Measurements from ENCODE around the gene OAT. TPM values are rescaled to one million over a fixed set of nuclear protein-coding genes. Genes with fewer than 3 reads are reported as not detected.

The OAT gene
- total RNA-seq, 1 donor from 2014 or later = 119 TPM

DNA sequence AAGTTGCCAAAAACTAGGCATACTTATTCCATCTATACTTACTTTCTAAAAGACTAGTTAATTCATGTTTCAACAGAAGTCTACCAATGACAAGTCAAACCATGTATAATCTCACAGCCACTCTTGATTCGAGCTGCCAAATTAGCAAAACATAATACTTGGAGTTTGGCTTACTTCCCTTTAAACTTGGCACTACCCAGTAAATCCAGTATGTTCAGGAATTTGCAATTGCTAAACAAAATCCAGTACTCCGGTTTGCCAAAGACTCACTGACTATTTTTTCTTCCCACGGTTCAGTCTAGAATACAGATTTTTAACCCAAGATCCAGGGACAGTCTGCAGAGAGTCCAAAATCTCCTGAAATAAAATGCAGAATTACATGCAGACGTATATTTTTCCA is 4.6 kb downstream of the OAT start:
- H3K79me2 ChIP-seq (ENCODE audit: insufficient read depth, low read length) = peaks cover 82% of the 10 kb centered on the region
- H3K27me3 ChIP-seq (ENCODE audit: insufficient read depth, low read length) = no peaks in the 10 kb centered on the region
- H3K4me1 ChIP-seq (ENCODE audit: insufficient read depth, low read length) = peaks cover 12% of the 10 kb centered on the region
- Mint-ChIP-seq H3K27ac (ENCODE audit: unreplicated experiment) (no peak overlapping the region), H3K36me3 (ENCODE audit: low read depth, unreplicated experiment) (peaks cover 12% of the 10 kb centered on the region), H3K27me3 (ENCODE audit: low read depth, unreplicated experiment) (no peaks in the 10 kb centered on the region), H3K4me1 (ENCODE audit: low read depth, unreplicated experiment) (peaks cover 14% of the 10 kb centered on the region), H3K9me3 (ENCODE audit: unreplicated experiment) (no peaks in the 10 kb centered on the region), H3K4me3 (ENCODE audit: unreplicated experiment) (no peak overlapping the region)
- no peak overlapping the region for H3K9ac ChIP-seq (ENCODE audit: low read length)
- peaks cover 84% of the 10 kb centered on the region for H4K20me1 ChIP-seq (ENCODE audit: insufficient read depth, low read length)
- no peak overlapping the region for H3K27ac ChIP-seq (ENCODE audit: low read depth, low read length)
- DNase-seq (ENCODE audit: low read depth) (peak; percentile 42), FAIRE-seq (no peak)
- H3K4me3 ChIP-seq (ENCODE audit: insufficient read depth, low read depth, low read length) = no peak overlapping the region
- H2AFZ ChIP-seq (ENCODE audit: low read depth, low read length) = no peak overlapping the region
- no peak for TF ChIP-seq EZH2 (IDR thresholded peaks at IDR 0.05; ENCODE audit: insufficient read depth, low read length)
- TF ChIP-seq, protein P1, sequence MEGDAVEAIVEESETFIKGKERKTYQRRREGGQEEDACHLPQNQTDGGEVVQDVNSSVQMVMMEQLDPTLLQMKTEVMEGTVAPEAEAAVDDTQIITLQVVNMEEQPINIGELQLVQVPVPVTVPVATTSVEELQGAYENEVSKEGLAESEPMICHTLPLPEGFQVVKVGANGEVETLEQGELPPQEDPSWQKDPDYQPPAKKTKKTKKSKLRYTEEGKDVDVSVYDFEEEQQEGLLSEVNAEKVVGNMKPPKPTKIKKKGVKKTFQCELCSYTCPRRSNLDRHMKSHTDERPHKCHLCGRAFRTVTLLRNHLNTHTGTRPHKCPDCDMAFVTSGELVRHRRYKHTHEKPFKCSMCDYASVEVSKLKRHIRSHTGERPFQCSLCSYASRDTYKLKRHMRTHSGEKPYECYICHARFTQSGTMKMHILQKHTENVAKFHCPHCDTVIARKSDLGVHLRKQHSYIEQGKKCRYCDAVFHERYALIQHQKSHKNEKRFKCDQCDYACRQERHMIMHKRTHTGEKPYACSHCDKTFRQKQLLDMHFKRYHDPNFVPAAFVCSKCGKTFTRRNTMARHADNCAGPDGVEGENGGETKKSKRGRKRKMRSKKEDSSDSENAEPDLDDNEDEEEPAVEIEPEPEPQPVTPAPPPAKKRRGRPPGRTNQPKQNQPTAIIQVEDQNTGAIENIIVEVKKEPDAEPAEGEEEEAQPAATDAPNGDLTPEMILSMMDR (IDR thresholded peaks at IDR 0.05; ENCODE audit: insufficient read depth, low read depth, low read length) = no peak
- H3K9me3 ChIP-seq (ENCODE audit: insufficient read depth, low read depth, low read length) = no peaks in the 10 kb centered on the region
- no peak overlapping the region for H3K4me2 ChIP-seq (ENCODE audit: low read length)
- peaks cover 9% of the 10 kb centered on the region for H3K36me3 ChIP-seq (ENCODE audit: insufficient read depth, low read length)

DNA sequence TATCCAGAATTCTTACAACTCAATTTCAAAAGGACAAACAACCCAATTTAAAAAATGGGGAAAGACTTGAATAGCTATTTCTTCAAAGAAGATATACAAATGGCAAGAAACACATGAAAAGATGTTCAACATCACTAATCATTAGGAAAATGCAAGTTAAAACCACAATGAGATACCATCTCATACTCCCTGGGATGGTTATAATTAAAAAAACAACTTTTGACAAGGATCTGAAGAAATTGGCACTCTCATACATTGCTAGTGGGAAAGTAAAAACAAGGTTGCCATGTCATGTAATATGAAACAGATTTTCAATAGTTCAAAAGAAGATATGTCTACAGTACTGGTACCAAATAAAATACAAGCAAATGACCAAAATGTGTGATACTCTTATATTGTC is 9.0 kb downstream of the OAT start:
- no peaks in the 10 kb centered on the region for H3K27me3 Mint-ChIP-seq (ENCODE audit: low read depth, unreplicated experiment)
- Histone ChIP-seq H3K4me1 (ENCODE audit: insufficient read depth, low read length) (no peaks in the 10 kb centered on the region), H4K20me1 (ENCODE audit: insufficient read depth, low read length) (peaks cover 70% of the 10 kb centered on the region), H3K79me2 (ENCODE audit: insufficient read depth, low read length) (peaks cover 45% of the 10 kb centered on the region), H3K9ac (ENCODE audit: low read length) (no peak overlapping the region), H2AFZ (ENCODE audit: low read depth, low read length) (no peak overlapping the region), H3K9me3 (ENCODE audit: insufficient read depth, low read depth, low read length) (no peaks in the 10 kb centered on the region), H3K36me3 (ENCODE audit: insufficient read depth, low read length) (peaks cover 36% of the 10 kb centered on the region), H3K27ac (ENCODE audit: low read depth, low read length) (no peak overlapping the region), H3K4me2 (ENCODE audit: low read length) (no peak overlapping the region), H3K4me3 (ENCODE audit: insufficient read depth, low read depth, low read length) (no peak overlapping the region), H3K27me3 (ENCODE audit: insufficient read depth, low read length) (no peaks in the 10 kb centered on the region)
- peaks cover 25% of the 10 kb centered on the region for H3K36me3 Mint-ChIP-seq (ENCODE audit: low read depth, unreplicated experiment)
- H3K9me3 Mint-ChIP-seq (ENCODE audit: unreplicated experiment) = no peaks in the 10 kb centered on the region
- no peak for FAIRE-seq
- no peak overlapping the region for H3K4me3 Mint-ChIP-seq (ENCODE audit: unreplicated experiment)
- H3K4me1 Mint-ChIP-seq (ENCODE audit: low read depth, unreplicated experiment) = no peaks in the 10 kb centered on the region
- H3K27ac Mint-ChIP-seq (ENCODE audit: unreplicated experiment) = no peak overlapping the region
- no peak for TF ChIP-seq EZH2 (IDR thresholded peaks at IDR 0.05; ENCODE audit: insufficient read depth, low read length)
- TF ChIP-seq, protein P1 (IDR thresholded peaks at IDR 0.05; ENCODE audit: insufficient read depth, low read depth, low read length) = no peak
- DNase-seq (ENCODE audit: low read depth) = no peak

DNA sequence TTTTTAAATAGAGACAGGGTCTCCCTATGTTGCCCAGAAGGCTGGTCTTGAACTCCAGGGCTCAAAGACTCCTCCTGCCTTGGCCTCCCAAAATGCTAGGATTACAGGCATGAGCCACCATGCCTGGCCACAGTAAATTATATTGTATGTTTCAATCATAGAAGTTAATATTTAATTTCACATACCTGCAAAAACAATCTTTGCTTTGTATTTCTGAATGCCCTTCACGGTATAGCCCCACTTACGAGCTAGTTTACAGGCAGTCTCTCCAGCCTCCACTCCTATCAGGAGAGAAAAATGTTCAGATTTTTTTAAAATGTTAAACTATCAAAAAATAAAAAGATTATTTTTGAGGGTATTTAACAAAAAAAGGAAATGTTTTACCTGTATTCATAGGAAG is 10.4 kb downstream of the OAT start:
- Mint-ChIP-seq H3K4me3 (ENCODE audit: unreplicated experiment) (no peak overlapping the region), H3K36me3 (ENCODE audit: low read depth, unreplicated experiment) (peaks cover 28% of the 10 kb centered on the region), H3K9me3 (ENCODE audit: unreplicated experiment) (no peaks in the 10 kb centered on the region), H3K27me3 (ENCODE audit: low read depth, unreplicated experiment) (no peaks in the 10 kb centered on the region), H3K27ac (ENCODE audit: unreplicated experiment) (no peak overlapping the region), H3K4me1 (ENCODE audit: low read depth, unreplicated experiment) (peaks cover 2% of the 10 kb centered on the region)
- Histone ChIP-seq H3K79me2 (ENCODE audit: insufficient read depth, low read length) (peaks cover 32% of the 10 kb centered on the region), H3K27me3 (ENCODE audit: insufficient read depth, low read length) (no peaks in the 10 kb centered on the region), H3K9ac (ENCODE audit: low read length) (no peak overlapping the region), H3K9me3 (ENCODE audit: insufficient read depth, low read depth, low read length) (no peaks in the 10 kb centered on the region), H3K36me3 (ENCODE audit: insufficient read depth, low read length) (peaks cover 39% of the 10 kb centered on the region), H3K4me1 (ENCODE audit: insufficient read depth, low read length) (no peaks in the 10 kb centered on the region), H3K4me3 (ENCODE audit: insufficient read depth, low read depth, low read length) (no peak overlapping the region), H4K20me1 (ENCODE audit: insufficient read depth, low read length) (peaks cover 61% of the 10 kb centered on the region), H2AFZ (ENCODE audit: low read depth, low read length) (no peak overlapping the region), H3K27ac (ENCODE audit: low read depth, low read length) (no peak overlapping the region), H3K4me2 (ENCODE audit: low read length) (no peak overlapping the region)
- FAIRE-seq (no peak), DNase-seq (ENCODE audit: low read depth) (no peak)
- TF ChIP-seq EZH2 (IDR thresholded peaks at IDR 0.05; ENCODE audit: insufficient read depth, low read length) = no peak
- TF ChIP-seq, protein P1 (IDR thresholded peaks at IDR 0.05; ENCODE audit: insufficient read depth, low read depth, low read length) = no peak
